A549 (cell line): ENCODE results near the gene SEMA6B. TPM values are rescaled to one million over a fixed set of nuclear protein-coding genes. Genes with fewer than 3 reads are reported as not detected.
A peak's percentile ranks its signal among the peaks of the same experiment; 100 is the strongest.

Experiments
- ATAC-seq, 2 experiments: fragments of 200-7000 bp in 1 of 2; fragments of >200 bp in 1 of 2; cut with Nextera tagmentation in 1 of 2; cut with Tn5 transposase in 1 of 2; 3 replicates each; pipeline versions ENCODE4 v1.8.0 to v1.9.1; 2018 to 2020; ENCODE audit warnings: mild to moderate bottlenecking in 1 of 2, moderate library complexity in 1 of 2
- CTCF ChIA-PET: fragments of 300-600 bp; sonication (Branson Sonifier 250); formaldehyde crosslinking; extraction: SDS; loops from one replicate; lab custom pipeline; 2021; ENCODE audit warnings: antibody characterized with exemption, inconsistent platforms; lab: Yijun Ruan, JAX
- POLR2A ChIA-PET: fragments of 350-600 bp; formaldehyde crosslinking; extraction: SDS; loops from one replicate; lab custom pipeline; 2021; ENCODE audit warnings: antibody characterized with exemption, inconsistent platforms; lab: Yijun Ruan, JAX
- DNase-seq, 2 experiments: peaks; one replicate each; pipeline versions ENCODE4 v3.0.0 to v3.0.0-alpha.2; 2011 to 2016; ENCODE audit warnings: low read depth in 1 of 2, low spot score in 1 of 2
- FAIRE-seq: peaks from 2 replicates; lab custom pipeline; 2011; peaks lifted over from hg19 to GRCh38; lab: Jason Lieb, UNC
- H3K27ac ChIP-seq, 2 experiments: fragments of >200 bp; sonication (Bioruptor Twin); formaldehyde crosslinking; 3 replicates each; pipeline ENCODE4 v1.5.1; 2016 to 2017
- H3K4me1 ChIP-seq: fragments of >200 bp; sonication (Bioruptor Twin); formaldehyde crosslinking; 3 replicates; pipeline ENCODE4 v1.6.1; 2016
- H3K4me2 ChIP-seq: fragments of >200 bp; sonication (Bioruptor Twin); formaldehyde crosslinking; 3 replicates; pipeline ENCODE4 v1.6.1; 2016
- H3K4me3 ChIP-seq: fragments of >200 bp; sonication (Bioruptor Twin); formaldehyde crosslinking; 3 replicates; pipeline ENCODE4 v1.5.1; 2016
- H3K9me3 ChIP-seq: fragments of >200 bp; sonication (Bioruptor Twin); formaldehyde crosslinking; 3 replicates; pipeline ENCODE4 v1.6.1; 2016
- ATOH8 ChIP-seq: fragments of 250-450 bp; sonication (Bioruptor Pico); IDR thresholded peaks from 2 replicates; pipeline ENCODE4 v1.5.0; 2020; ENCODE audit warnings: low read depth, mild to moderate bottlenecking, moderate library complexity
- CHD2 ChIP-seq: fragments of 150-350 bp; IDR thresholded peaks from 2 replicates; pipeline ENCODE4 v1.6.1; 2014; ENCODE audit warnings: low read length; ENCODE audit not compliant: partially characterized antibody
- EHMT2 ChIP-seq: fragments of 200-600 bp; sonication (generic); IDR thresholded peaks from 2 replicates; pipeline ENCODE4 v1.6.1; 2016; ENCODE audit warnings: antibody characterized with exemption, low read depth, mild to moderate bottlenecking, moderate library complexity
- PHF8 ChIP-seq: fragments of 200-600 bp; sonication (generic); IDR thresholded peaks from 2 replicates; pipeline ENCODE4 v1.6.1; 2016; ENCODE audit warnings: low read depth, mild to moderate bottlenecking, antibody characterized with exemption, moderate library complexity, borderline replicate concordance
- RAD21 ChIP-seq, 2 experiments: fragments of >200 bp in 1 of 2; sonication (Bioruptor Twin) in 1 of 2; formaldehyde crosslinking in 1 of 2; IDR thresholded peaks in 1 of 2; conservative IDR thresholded peaks in 1 of 2; 2 replicates in 1 of 2; 3 replicates in 1 of 2; pipeline ENCODE4 v1.6.1; 2012 to 2018; ENCODE audit warnings: inconsistent platforms in 1 of 2
- RFX5 ChIP-seq: fragments of 450-650 bp; IDR thresholded peaks from 2 replicates; pipeline ENCODE4 v1.7.1; 2014; ENCODE audit warnings: antibody characterized with exemption, mild to moderate bottlenecking, moderate library complexity
- RNF2 ChIP-seq: fragments of 200-600 bp; sonication (generic); IDR thresholded peaks from 2 replicates; pipeline ENCODE4 v1.6.1; 2016; ENCODE audit warnings: low read depth, mild to moderate bottlenecking, antibody characterized with exemption, moderate library complexity, borderline replicate concordance
- SMC3 ChIP-seq: fragments of >200 bp; sonication (Bioruptor Twin); formaldehyde crosslinking; IDR thresholded peaks from 3 replicates; pipeline ENCODE4 v1.6.1; 2018; ENCODE audit warnings: inconsistent platforms
- TFCP2L1 ChIP-seq: fragments of 250-450 bp; sonication (Bioruptor Pico); IDR thresholded peaks from 2 replicates; pipeline ENCODE4 v1.5.0; 2021; ENCODE audit warnings: mild to moderate bottlenecking
- ZFP36 ChIP-seq: fragments of 450-650 bp; IDR thresholded peaks from 2 replicates; pipeline ENCODE4 v1.6.1; 2014; ENCODE audit warnings: borderline replicate concordance; ENCODE audit not compliant: partially characterized antibody
- ZSCAN20 ChIP-seq: fragments of 250-450 bp; sonication (Bioruptor Pico); IDR thresholded peaks from 2 replicates; pipeline ENCODE4 v1.8.0; 2022; ENCODE audit warnings: mild to moderate bottlenecking, moderate library complexity
- WGBS: methylation state at CpG from one replicate; pipeline ENCODE4 v1.1.6; 2017; ENCODE audit errors: missing lambda C conversion rate; 5-methylcytosine and 5-hydroxymethylcytosine counted together
- polyA plus RNA-seq, 4 experiments: library from polyadenylated mRNA; depleted of rRNA in 3 of 4; stranded (reverse); fragments of >200 nt; fragmentation: RNase III in 1 of 4; extraction: RNeasy Plus Mini Kit Qiagen cat#74134 plus additional on column Dnase treatment in 1 of 4; gene quantifications; 2 replicates in 3 of 4; 3 replicates in 1 of 4; pipeline ENCODE4 v1.2.3, GENCODE V29; 2011 to 2017
- TF ChIP-seq, protein P1 (sequence below): fragments of 250-450 bp; sonication (Bioruptor Pico); IDR thresholded peaks from 2 replicates; pipeline ENCODE4 v1.5.0; 2021; ENCODE audit warnings: mild to moderate bottlenecking, moderate library complexity, borderline replicate concordance
- TF ChIP-seq, protein P2 (sequence below): fragments of 200-600 bp; sonication (generic); IDR thresholded peaks from 2 replicates; pipeline ENCODE4 v1.6.1; 2016; ENCODE audit warnings: antibody characterized with exemption, mild to moderate bottlenecking, moderate library complexity

SEMA6B gene
- polyA plus RNA-seq, 2 of the 4 experiments (the other 2 are of a cell fraction) = 5.7 to 9.0 TPM

DNA sequence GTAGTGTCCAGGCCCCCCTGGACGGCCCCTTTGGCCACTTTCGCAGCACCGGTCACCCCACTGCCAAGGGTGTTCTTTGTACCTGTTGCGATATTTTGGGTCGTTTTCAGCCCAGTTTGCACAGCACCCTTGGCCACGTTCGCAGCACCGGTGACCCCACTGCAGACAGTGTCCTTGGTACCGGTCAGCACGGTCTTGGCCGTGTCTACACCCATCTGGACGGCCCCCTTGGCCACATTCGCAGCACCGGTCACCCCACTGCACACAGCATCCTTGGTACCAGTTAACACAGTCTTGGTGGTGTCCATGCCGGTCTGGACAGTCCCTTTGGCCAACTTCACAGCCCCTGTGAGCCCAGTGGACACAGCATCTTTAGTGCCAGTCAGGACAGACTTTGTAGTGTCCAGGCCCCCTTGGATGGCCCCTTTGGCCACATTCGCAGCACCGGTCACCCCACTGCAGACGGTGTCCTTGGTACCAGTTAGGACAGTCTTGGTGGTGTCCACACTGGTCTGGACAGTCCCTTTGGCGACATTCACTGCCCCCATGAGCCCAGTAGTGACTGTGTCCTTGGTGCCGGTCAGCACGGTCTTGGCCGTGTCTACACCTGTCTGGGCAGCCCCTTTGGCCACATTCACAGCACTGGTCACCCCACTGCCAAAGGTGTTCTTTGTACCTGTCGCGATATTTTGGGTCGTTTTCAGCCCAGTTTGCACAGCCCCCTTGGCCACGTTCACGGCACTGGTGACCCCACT is 48.0 kb downstream of the SEMA6B start:
- no peak for FAIRE-seq
- peak in 1 of 2 experiments; percentile 29; a peak in 3 of 6 replicates for ATAC-seq
- Histone ChIP-seq H3K4me3 (no peak overlapping the region), H3K4me1 (peaks cover 2% of the 10 kb centered on the region; the same call in 2 of the 3 replicates), H3K4me2 (no peak overlapping the region), H3K27ac (no peak overlapping the region), H3K9me3 (no peaks in the 10 kb centered on the region)
- 64% methylated on average over 18 of the region's 27 CpGs for WGBS
- DNase-seq = no peak
- TF ChIP-seq RNF2 = no peak
- TF ChIP-seq ZSCAN20 (CRISPR knock-in tag) = no peak
- no peak for TF ChIP-seq ZFP36
- CTCF ChIA-PET = no interaction called here
- POLR2A ChIA-PET = no interaction called here

- DNase-seq (no peak), ATAC-seq (peak; percentile 26 to 36; a peak in 4 of 6 replicates), FAIRE-seq (no peak)
- no peaks in the 10 kb centered on the region for H3K9me3 ChIP-seq
- ChIA-PET CTCF (interaction anchor here (4.0 kb wide), 1 partner anchor 14 kb away, joined by 23 read pairs; no protein-coding TSS in a partner anchor), POLR2A (no interaction called here)
- TF ChIP-seq, protein P1, sequence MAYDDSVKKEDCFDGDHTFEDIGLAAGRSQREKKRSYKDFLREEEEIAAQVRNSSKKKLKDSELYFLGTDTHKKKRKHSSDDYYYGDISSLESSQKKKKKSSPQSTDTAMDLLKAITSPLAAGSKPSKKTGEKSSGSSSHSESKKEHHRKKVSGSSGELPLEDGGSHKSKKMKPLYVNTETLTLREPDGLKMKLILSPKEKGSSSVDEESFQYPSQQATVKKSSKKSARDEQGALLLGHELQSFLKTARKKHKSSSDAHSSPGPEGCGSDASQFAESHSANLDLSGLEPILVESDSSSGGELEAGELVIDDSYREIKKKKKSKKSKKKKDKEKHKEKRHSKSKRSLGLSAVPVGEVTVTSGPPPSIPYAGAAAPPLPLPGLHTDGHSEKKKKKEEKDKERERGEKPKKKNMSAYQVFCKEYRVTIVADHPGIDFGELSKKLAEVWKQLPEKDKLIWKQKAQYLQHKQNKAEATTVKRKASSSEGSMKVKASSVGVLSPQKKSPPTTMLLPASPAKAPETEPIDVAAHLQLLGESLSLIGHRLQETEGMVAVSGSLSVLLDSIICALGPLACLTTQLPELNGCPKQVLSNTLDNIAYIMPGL = no peak
- TF ChIP-seq RFX5 (no peak), EHMT2 (no peak), ATOH8 (CRISPR knock-in tag) (no peak), SMC3 (no peak), PHF8 (no peak), TFCP2L1 (CRISPR knock-in tag) (no peak), RAD21 (conservative IDR thresholded peaks at IDR 0.05 in 1 of 2, IDR thresholded peaks at IDR 0.05 in 1 of 2) (no peak), CHD2 (no peak)
- TF ChIP-seq, protein P2, sequence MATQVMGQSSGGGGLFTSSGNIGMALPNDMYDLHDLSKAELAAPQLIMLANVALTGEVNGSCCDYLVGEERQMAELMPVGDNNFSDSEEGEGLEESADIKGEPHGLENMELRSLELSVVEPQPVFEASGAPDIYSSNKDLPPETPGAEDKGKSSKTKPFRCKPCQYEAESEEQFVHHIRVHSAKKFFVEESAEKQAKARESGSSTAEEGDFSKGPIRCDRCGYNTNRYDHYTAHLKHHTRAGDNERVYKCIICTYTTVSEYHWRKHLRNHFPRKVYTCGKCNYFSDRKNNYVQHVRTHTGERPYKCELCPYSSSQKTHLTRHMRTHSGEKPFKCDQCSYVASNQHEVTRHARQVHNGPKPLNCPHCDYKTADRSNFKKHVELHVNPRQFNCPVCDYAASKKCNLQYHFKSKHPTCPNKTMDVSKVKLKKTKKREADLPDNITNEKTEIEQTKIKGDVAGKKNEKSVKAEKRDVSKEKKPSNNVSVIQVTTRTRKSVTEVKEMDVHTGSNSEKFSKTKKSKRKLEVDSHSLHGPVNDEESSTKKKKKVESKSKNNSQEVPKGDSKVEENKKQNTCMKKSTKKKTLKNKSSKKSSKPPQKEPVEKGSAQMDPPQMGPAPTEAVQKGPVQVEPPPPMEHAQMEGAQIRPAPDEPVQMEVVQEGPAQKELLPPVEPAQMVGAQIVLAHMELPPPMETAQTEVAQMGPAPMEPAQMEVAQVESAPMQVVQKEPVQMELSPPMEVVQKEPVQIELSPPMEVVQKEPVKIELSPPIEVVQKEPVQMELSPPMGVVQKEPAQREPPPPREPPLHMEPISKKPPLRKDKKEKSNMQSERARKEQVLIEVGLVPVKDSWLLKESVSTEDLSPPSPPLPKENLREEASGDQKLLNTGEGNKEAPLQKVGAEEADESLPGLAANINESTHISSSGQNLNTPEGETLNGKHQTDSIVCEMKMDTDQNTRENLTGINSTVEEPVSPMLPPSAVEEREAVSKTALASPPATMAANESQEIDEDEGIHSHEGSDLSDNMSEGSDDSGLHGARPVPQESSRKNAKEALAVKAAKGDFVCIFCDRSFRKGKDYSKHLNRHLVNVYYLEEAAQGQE = no peak
- no peaks in the 10 kb centered on the region for H3K4me1 ChIP-seq
- no peak overlapping the region for H3K4me2 ChIP-seq
- 85% methylated on average over 15 of the region's 37 CpGs for WGBS
- H3K4me3 ChIP-seq = no peak overlapping the region
- H3K27ac ChIP-seq = no peak overlapping the region
Observed at GRCh38 chr19:4510435-4511255, 48.8 kb downstream of the SEMA6B start.
